ENCODE results near the gene TRDN. TPM values are rescaled to one million over a fixed set of nuclear protein-coding genes. Genes with fewer than 3 reads are reported as not detected.

TRDN gene
- total RNA-seq, 2 donors from 2014 or later = 0.14 TPM; not detected in 1

DNA sequence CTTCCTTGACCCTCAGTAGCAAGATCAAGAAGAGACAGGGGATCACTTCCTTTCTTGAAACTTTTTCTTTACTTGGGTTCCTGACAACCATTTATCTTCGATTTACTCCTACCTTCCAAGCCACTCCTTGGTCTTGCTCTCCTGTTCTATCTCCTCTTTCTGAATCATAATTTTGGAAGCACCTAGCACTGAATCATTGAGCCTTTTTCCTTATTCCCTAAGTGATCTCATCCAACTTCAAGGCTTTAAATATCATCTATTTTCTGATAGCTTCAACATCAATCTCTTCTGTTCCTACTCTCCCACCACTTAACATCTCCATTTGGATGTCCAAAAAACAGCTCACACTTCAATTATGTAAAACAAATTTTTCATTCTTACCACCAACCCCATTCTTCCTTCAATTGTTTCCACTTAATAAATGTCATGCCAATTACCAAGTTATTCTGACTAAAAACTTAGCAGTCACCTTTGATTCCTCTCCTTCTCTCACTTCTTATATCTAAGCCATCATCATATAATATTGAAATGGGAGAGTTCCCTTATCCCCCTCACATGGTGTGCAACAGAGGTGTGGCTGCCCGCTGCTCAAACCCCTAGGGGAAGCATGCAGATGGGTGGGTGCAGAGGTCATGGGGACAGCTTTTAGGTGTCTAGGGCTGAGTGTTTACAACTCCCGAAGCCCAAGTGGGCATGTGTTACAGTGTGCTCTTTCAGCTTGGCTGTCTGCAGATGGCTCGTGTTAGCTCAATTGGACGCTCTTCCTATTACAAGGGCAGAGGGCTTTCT lies 23.4 kb upstream of the TRDN start:
- Histone ChIP-seq H3K4me3 (no peak overlapping the region), H3K9me3 (no peaks in the 10 kb centered on the region), H3K36me3 (no peaks in the 10 kb centered on the region), H3K27ac (no peak overlapping the region), H3K27me3 (replicated peaks; ENCODE audit: insufficient read depth) (no peaks in the 10 kb centered on the region), H3K4me1 (ENCODE audit: control insufficient read depth in 1 of 2, low read depth in 2 of 2) (no peaks in the 10 kb centered on the region)
- TF ChIP-seq, protein P1, sequence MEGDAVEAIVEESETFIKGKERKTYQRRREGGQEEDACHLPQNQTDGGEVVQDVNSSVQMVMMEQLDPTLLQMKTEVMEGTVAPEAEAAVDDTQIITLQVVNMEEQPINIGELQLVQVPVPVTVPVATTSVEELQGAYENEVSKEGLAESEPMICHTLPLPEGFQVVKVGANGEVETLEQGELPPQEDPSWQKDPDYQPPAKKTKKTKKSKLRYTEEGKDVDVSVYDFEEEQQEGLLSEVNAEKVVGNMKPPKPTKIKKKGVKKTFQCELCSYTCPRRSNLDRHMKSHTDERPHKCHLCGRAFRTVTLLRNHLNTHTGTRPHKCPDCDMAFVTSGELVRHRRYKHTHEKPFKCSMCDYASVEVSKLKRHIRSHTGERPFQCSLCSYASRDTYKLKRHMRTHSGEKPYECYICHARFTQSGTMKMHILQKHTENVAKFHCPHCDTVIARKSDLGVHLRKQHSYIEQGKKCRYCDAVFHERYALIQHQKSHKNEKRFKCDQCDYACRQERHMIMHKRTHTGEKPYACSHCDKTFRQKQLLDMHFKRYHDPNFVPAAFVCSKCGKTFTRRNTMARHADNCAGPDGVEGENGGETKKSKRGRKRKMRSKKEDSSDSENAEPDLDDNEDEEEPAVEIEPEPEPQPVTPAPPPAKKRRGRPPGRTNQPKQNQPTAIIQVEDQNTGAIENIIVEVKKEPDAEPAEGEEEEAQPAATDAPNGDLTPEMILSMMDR (IDR thresholded peaks at IDR 0.05) = no peak
- ATAC-seq (ENCODE audit: insufficient number of reproducible peaks, low FRiP score, low read depth) = no peak
- DNase-seq (ENCODE audit: low spot score) = no peak

DNA sequence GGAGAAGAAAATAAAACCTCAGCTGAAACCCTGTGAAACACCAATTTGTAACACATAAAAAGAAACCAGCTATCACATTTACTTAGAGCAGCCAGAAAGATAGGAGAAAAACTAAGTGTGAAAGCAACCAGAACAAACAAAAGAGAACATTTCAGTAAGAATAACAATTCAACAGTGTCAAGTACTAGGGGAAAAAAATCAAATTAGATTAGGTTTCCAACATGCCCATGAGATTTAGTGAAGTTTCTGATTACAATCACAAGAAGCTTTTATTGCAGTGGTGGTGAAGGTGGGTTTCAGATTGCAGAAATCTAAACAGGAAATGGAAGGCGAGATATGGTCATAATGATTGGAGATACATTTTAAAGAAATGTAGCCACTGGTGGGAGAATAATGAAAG lies 22.1 kb upstream of the TRDN start:
- Histone ChIP-seq H3K9me3 (no peaks in the 10 kb centered on the region), H3K36me3 (no peaks in the 10 kb centered on the region), H3K27me3 (replicated peaks; ENCODE audit: insufficient read depth) (no peaks in the 10 kb centered on the region), H3K27ac (no peak overlapping the region), H3K4me1 (ENCODE audit: control insufficient read depth in 1 of 2, low read depth in 2 of 2) (no peaks in the 10 kb centered on the region), H3K4me3 (no peak overlapping the region)
- no peak for ATAC-seq (ENCODE audit: insufficient number of reproducible peaks, low FRiP score, low read depth)
- no peak for DNase-seq (ENCODE audit: low spot score)
- TF ChIP-seq, protein P1 (IDR thresholded peaks at IDR 0.05) = no peak

DNA sequence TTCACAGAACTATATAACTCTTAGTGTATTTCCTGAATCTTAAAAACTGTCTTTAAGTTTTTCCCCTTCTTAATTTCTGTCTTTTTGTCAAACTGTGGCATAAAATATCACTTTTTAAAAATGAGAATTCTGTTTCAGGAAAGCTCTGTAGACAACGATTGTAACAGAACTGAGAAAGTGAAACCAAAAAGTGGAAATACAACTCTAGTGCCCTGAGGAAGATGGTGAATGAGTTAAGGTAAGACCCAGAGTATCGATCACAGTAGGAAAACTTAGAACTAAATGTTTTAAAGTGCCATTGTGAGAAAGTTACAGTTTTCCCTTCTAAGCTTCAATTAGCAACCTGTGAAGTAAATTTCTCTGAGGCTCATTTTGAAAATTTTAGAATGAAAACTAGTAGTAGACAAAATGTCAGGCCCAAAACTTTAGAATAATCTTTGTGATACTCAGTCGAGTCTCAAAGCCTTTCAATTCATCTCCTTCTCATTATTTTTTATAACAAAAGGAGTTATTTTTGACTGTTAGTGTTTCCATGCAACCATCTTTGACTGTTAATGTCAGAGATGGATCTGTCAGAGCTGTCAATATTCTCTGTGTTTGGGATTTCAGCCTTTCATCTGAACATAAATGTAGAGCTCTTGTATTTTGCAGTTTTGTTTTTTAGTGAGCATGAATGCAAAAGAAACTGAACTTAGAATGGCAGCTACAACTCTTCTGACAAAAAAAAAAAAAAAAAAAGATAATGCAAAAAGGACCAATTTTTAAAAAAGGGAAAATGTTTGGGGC lies 19.0 kb upstream of the TRDN start:
- peak overlapping the region; percentile 51 for H3K4me3 ChIP-seq
- H3K9me3 ChIP-seq = no peaks in the 10 kb centered on the region
- H3K27ac ChIP-seq = no peak overlapping the region
- no peaks in the 10 kb centered on the region for H3K36me3 ChIP-seq
- ATAC-seq (ENCODE audit: insufficient number of reproducible peaks, low FRiP score, low read depth) (no peak), DNase-seq (ENCODE audit: low spot score) (no peak)
- H3K4me1 ChIP-seq (ENCODE audit: control insufficient read depth in 1 of 2, low read depth in 2 of 2) = no peaks in the 10 kb centered on the region
- TF ChIP-seq, protein P1 (IDR thresholded peaks at IDR 0.05) = no peak
- no peaks in the 10 kb centered on the region for H3K27me3 ChIP-seq (replicated peaks; ENCODE audit: insufficient read depth)

DNA sequence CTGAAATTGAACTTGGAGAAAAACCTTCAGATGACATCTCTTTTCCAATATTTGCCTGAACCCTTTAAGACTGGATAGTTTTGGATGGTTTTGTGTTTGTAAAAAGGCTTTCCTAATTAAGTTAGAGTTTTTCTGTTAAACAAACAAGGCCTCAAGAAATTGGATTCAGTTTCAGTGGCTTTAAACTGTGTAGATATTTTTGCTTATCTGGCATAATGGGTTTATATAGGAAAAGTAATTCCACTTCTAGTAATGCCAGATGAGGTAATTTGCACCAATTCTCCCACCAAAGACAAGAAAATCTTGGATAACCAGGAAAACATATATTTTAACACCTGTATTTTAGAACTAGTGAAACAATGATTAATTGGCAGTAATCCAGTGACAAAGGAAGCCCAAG lies 12.0 kb upstream of the TRDN start:
- TF ChIP-seq, protein P1 (IDR thresholded peaks at IDR 0.05) = no peak
- Histone ChIP-seq H3K27me3 (replicated peaks; ENCODE audit: insufficient read depth) (no peaks in the 10 kb centered on the region), H3K36me3 (no peaks in the 10 kb centered on the region), H3K4me1 (ENCODE audit: control insufficient read depth in 1 of 2, low read depth in 2 of 2) (no peaks in the 10 kb centered on the region), H3K4me3 (no peak overlapping the region), H3K27ac (no peak overlapping the region), H3K9me3 (peaks cover 2% of the 10 kb centered on the region)
- DNase-seq (ENCODE audit: low spot score) = no peak
- no peak for ATAC-seq (ENCODE audit: insufficient number of reproducible peaks, low FRiP score, low read depth)

DNA sequence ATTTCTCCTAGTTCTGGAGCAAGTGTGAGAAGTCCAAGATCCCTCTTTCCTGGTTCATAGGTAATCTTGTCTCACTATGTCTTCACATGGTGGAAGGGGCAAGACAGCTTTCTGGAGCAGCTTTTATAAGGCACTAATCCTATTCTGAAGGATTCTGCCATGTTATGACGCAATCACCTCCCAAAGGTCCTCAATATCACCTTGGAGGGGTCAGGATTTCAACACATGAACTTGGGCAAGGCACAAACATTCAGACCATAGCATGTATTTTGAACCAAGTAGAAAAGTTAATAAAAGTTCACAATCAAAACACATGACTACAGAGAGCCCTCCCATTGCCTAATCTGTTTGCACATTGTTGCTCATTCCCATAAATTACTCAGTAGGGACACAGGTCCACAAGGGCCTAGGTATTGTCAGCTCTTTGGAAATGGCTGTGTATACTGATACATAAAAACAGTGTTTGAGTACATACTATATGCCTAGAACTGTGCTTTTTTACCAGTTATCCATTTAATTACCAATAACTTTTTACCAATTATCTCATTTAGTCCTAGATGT lies 11.3 kb upstream of the TRDN start:
- peaks cover 2% of the 10 kb centered on the region for H3K9me3 ChIP-seq
- no peaks in the 10 kb centered on the region for H3K4me1 ChIP-seq (ENCODE audit: control insufficient read depth in 1 of 2, low read depth in 2 of 2)
- DNase-seq (ENCODE audit: low spot score) (no peak), ATAC-seq (ENCODE audit: insufficient number of reproducible peaks, low FRiP score, low read depth) (no peak)
- TF ChIP-seq, protein P1 (IDR thresholded peaks at IDR 0.05) = no peak
- no peak overlapping the region for H3K4me3 ChIP-seq
- H3K36me3 ChIP-seq = no peaks in the 10 kb centered on the region
- H3K27ac ChIP-seq = no peak overlapping the region
- no peaks in the 10 kb centered on the region for H3K27me3 ChIP-seq (replicated peaks; ENCODE audit: insufficient read depth)
